ENCODE data around the gene AP5S1. TPM values are rescaled to one million over a fixed set of nuclear protein-coding genes. Genes with fewer than 3 reads are reported as not detected.
A peak's percentile ranks its signal among the peaks of the same experiment; 100 is the strongest.
"Not testable (repeated sequence)": the region's sequence is repeated elsewhere in the genome, so short reads cannot be mapped to it uniquely, and the experiment has no call there.

AP5S1 gene
- total and polyA plus RNA-seq, 2 donors: 9.2 to 10.2 TPM

GRCh38 chr20:3825526-3825925 lies 5.2 kb downstream of the AP5S1 start:
- no peaks in the 10 kb centered on the region for H3K36me3 ChIP-seq (ENCODE audit: insufficient read depth)
- no peaks in the 10 kb centered on the region for H3K4me1 ChIP-seq (ENCODE audit: insufficient read depth)
- WGBS: 74% methylated on average over 7 of the region's 7 CpGs
- H3K4me3 ChIP-seq (ENCODE audit: low read depth, low read length): no peak overlapping the region
- DNase-seq (ENCODE audit: extremely low spot score): no peak
- no peak overlapping the region for H3K27ac ChIP-seq (ENCODE audit: low read depth)

- 78% methylated on average over 4 of the region's 4 CpGs for WGBS
Observed at GRCh38 chr20:3826420-3826819, 6.1 kb downstream of the AP5S1 start.

DNA sequence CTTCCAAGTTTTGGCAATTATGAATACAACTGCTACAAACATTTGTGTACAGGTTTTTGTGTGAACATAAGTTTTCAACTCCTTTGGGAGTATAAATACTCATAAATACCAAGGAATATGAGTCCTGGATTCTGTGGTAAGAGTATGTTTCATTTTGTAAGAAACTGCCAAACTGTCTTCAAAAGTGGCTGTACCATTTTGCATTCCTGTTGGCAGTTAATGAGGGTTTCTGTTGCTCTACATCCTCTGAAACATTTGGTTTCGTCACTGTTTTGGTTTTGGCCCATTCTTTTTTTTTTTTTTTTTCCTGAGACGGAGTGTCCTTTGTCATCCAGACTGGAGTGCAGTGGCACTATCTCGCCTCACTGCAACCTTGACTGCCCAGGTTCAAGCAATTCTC lies 8.5 kb downstream of the AP5S1 start:
- DNase-seq (ENCODE audit: extremely low spot score): no peak
- Histone ChIP-seq H3K4me3 (ENCODE audit: low read depth, low read length) (no peak overlapping the region), H3K4me1 (ENCODE audit: insufficient read depth) (no peaks in the 10 kb centered on the region), H3K36me3 (ENCODE audit: insufficient read depth) (no peaks in the 10 kb centered on the region), H3K27ac (ENCODE audit: low read depth) (no peak overlapping the region)
- 95% methylated on average over 3 of the region's 3 CpGs for WGBS

More at GRCh38 chr20:3826420-3826819, 6.1 kb downstream of the AP5S1 start:
- H3K4me3 ChIP-seq (ENCODE audit: low read depth, low read length): no peak overlapping the region
- DNase-seq (ENCODE audit: extremely low spot score): no peak
- H3K36me3 ChIP-seq (ENCODE audit: insufficient read depth): no peaks in the 10 kb centered on the region
- no peak overlapping the region for H3K27ac ChIP-seq (ENCODE audit: low read depth)
- no peaks in the 10 kb centered on the region for H3K4me1 ChIP-seq (ENCODE audit: insufficient read depth)

GRCh38 chr20:3829891-3830290 lies 9.5 kb downstream of the AP5S1 start:
- H3K27ac ChIP-seq (ENCODE audit: low read depth); H3K36me3 ChIP-seq (ENCODE audit: insufficient read depth); DNase-seq (ENCODE audit: extremely low spot score); H3K4me1 ChIP-seq (ENCODE audit: insufficient read depth); H3K4me3 ChIP-seq (ENCODE audit: low read depth, low read length): not testable (repeated sequence)
- 97% methylated on average over 5 of the region's 5 CpGs for WGBS

DNA sequence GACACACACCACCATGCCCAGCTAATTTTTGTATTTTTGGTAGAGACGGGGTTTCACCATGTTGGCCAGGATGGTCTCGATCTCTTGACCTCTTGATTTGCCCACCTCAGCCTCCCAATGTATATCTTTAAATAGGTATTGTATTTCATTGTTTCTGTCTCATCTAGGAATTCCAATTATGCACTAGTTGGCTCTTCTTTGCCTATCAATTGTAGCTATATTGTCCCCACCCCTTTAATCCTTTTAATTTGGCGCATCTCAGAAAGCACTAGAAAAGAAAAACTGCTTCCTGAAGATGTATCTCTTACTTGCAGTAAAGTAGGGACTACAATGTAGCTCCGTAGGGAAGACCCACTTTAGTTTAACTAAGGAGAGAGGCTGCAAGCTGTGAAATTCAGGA lies 15.8 kb downstream of the AP5S1 start:
- Histone ChIP-seq H3K4me1 (ENCODE audit: insufficient read depth) (no peaks in the 10 kb centered on the region), H3K36me3 (ENCODE audit: insufficient read depth) (no peaks in the 10 kb centered on the region), H3K27ac (ENCODE audit: low read depth) (no peak overlapping the region), H3K4me3 (ENCODE audit: low read depth, low read length) (no peak overlapping the region)
- no peak for DNase-seq (ENCODE audit: extremely low spot score)
- 97% methylated on average over 4 of the region's 4 CpGs for WGBS

- no peak overlapping the region for H3K27ac ChIP-seq (ENCODE audit: low read depth)
- no peak overlapping the region for H3K4me3 ChIP-seq (ENCODE audit: low read depth, low read length)
- no peaks in the 10 kb centered on the region for H3K4me1 ChIP-seq (ENCODE audit: insufficient read depth)
- no peaks in the 10 kb centered on the region for H3K36me3 ChIP-seq (ENCODE audit: insufficient read depth)
- no peak for DNase-seq (ENCODE audit: extremely low spot score)
- 76% methylated on average over 3 of the region's 3 CpGs for WGBS
Observed at GRCh38 chr20:3839328-3839727, 19.0 kb downstream of the AP5S1 start.

GRCh38 chr20:3840201-3840600 lies 19.9 kb downstream of the AP5S1 start:
- 95% methylated on average over 7 of the region's 7 CpGs for WGBS
- not testable (repeated sequence) for H3K36me3 ChIP-seq (ENCODE audit: insufficient read depth); H3K4me3 ChIP-seq (ENCODE audit: low read depth, low read length); DNase-seq (ENCODE audit: extremely low spot score); H3K27ac ChIP-seq (ENCODE audit: low read depth); H3K4me1 ChIP-seq (ENCODE audit: insufficient read depth)

DNA sequence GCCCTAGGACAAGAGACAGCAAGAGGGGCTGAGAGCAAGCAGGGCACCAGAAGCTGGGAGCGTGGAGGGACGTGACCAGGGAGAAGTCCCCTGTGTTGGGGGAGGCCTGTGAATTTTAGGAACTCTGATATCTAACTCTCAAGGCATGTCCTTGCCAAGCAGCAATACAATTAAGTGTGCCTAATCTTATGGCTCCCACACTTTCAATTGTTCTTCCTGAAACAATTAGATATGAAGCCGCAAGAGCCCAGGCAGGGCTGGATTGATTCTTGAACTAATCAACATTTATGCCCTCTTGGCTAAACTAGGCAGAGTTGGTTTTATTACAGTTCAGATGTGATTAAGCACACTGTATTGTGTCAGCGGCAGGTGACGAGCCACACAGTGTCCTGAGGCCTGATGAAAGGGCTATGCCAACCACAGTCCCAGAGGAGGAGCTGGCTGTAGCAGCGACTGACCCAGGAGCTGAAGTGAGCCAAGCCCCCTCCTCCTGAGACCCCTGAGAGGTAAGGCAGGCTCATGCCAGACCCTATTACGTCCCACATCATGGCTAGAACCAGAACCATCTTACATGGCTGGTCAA lies 22.1 kb downstream of the AP5S1 start:
- DNase-seq (ENCODE audit: extremely low spot score): no peak
- Histone ChIP-seq H3K4me3 (ENCODE audit: low read depth, low read length) (no peak overlapping the region), H3K4me1 (ENCODE audit: insufficient read depth) (no peaks in the 10 kb centered on the region), H3K36me3 (ENCODE audit: insufficient read depth) (no peaks in the 10 kb centered on the region), H3K27ac (ENCODE audit: low read depth) (no peak overlapping the region)
- 82% methylated on average over 7 of the region's 7 CpGs for WGBS

DNA sequence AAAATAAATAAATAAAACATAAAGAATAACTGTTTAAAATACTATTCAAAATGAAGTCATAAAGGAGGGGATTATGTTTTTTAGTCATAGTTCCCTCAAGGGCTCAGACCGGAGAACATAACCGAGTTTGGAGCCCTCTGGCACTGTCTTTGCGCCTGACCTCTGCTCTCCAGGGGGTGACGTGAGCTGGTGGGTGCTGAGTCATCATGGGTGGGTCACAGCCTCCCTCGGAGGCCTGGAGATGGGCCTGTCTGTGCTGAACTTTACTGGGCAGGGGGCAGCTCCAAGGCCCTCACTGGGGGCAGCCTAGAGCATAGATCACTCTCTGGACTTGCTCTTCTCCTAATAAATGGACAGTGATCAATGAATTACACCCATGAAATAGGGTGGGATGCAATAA lies 23.1 kb downstream of the AP5S1 start:
- 60% methylated on average over 5 of the region's 5 CpGs for WGBS
- no peak for DNase-seq (ENCODE audit: extremely low spot score)
- no peaks in the 10 kb centered on the region for H3K36me3 ChIP-seq (ENCODE audit: insufficient read depth)
- H3K4me3 ChIP-seq (ENCODE audit: low read depth, low read length): no peak overlapping the region
- no peak overlapping the region for H3K27ac ChIP-seq (ENCODE audit: low read depth)
- no peaks in the 10 kb centered on the region for H3K4me1 ChIP-seq (ENCODE audit: insufficient read depth)

- not testable (repeated sequence) for DNase-seq (ENCODE audit: extremely low spot score); H3K4me1 ChIP-seq (ENCODE audit: insufficient read depth); H3K36me3 ChIP-seq (ENCODE audit: insufficient read depth); H3K4me3 ChIP-seq (ENCODE audit: low read depth, low read length); H3K27ac ChIP-seq (ENCODE audit: low read depth)
- 96% methylated on average over 9 of the region's 9 CpGs for WGBS
Observed at GRCh38 chr20:3843990-3844619, 23.8 kb downstream of the AP5S1 start.

GRCh38 chr20:3846378-3846739 lies 26.0 kb downstream of the AP5S1 start:
- H3K4me1 ChIP-seq (ENCODE audit: insufficient read depth): no peaks in the 10 kb centered on the region
- WGBS: 0% methylated on average over 22 of the region's 22 CpGs
- H3K4me3 ChIP-seq (ENCODE audit: low read depth, low read length): peak overlapping the region; percentile 90
- H3K36me3 ChIP-seq (ENCODE audit: insufficient read depth): no peaks in the 10 kb centered on the region
- peak overlapping the region; percentile 87 for H3K27ac ChIP-seq (ENCODE audit: low read depth)
- no peak for DNase-seq (ENCODE audit: extremely low spot score)

GRCh38 chr20:3846740-3847428 lies 26.5 kb downstream of the AP5S1 start, which contains the start of gene MAVS:
MAVS (plus strand) TSS chr20:3846834; CDS start chr20:3854625, 7,791 bp downstream.
- H3K36me3 ChIP-seq (ENCODE audit: insufficient read depth): no peaks in the 10 kb centered on the region
- peak within 1 kb of the TSS; percentile 90 for H3K4me3 ChIP-seq (ENCODE audit: low read depth, low read length)
- no peaks in the 10 kb centered on the region for H3K4me1 ChIP-seq (ENCODE audit: insufficient read depth)
- under 1% methylated on average over 72 of the region's 72 CpGs for WGBS
- H3K27ac ChIP-seq (ENCODE audit: low read depth): peak within 1 kb of the TSS; percentile 92
- peak; percentile 18 for DNase-seq (ENCODE audit: extremely low spot score)

DNA sequence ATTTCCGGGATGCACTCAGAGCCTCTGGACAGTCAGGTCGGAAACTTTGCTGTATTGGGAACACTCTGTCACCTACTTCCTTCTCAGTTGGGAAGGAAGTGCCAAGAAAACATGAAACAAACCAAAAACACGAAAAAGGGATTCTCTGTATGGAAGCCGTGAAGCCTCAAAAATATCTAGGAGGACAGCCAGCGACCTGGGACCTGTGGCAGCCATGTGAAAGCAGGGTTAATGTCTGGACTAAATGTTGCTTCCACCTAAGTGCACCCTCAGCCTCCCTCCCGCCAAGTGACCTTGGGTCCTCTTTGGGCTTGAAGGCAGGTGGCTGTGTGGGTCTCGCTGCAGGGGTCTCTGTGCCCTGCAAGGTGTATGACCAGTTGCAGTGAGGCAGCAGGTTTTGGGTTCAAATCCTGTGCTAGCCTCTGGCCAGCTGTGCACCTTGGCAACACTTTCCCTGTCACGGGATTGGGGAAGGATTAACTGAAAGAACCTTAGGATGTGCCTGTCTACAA lies 27.1 kb downstream of the AP5S1 start:
- Histone ChIP-seq H3K4me3 (ENCODE audit: low read depth, low read length) (peak overlapping the region; percentile 90), H3K36me3 (ENCODE audit: insufficient read depth) (no peaks in the 10 kb centered on the region)
- 21% methylated on average over 8 of the region's 8 CpGs for WGBS

GRCh38 chr20:3848565-3848964 lies 28.2 kb downstream of the AP5S1 start:
- Histone ChIP-seq H3K36me3 (ENCODE audit: insufficient read depth) (no peaks in the 10 kb centered on the region), H3K27ac (ENCODE audit: low read depth) (no peak overlapping the region), H3K4me3 (ENCODE audit: low read depth, low read length) (no peak overlapping the region), H3K4me1 (ENCODE audit: insufficient read depth) (no peaks in the 10 kb centered on the region)
- 92% methylated on average over 1 of the region's 1 CpG for WGBS
- no peak for DNase-seq (ENCODE audit: extremely low spot score)

More for the DNA sequence above, 27.1 kb downstream of the AP5S1 start:
- no peak overlapping the region for H3K27ac ChIP-seq (ENCODE audit: low read depth)
- DNase-seq (ENCODE audit: extremely low spot score): no peak
- no peaks in the 10 kb centered on the region for H3K4me1 ChIP-seq (ENCODE audit: insufficient read depth)

All from urinary bladder (tissue), 4 donors.